Measurements from ENCODE around the gene ZFYVE27. TPM values are rescaled to one million over a fixed set of nuclear protein-coding genes. Genes with fewer than 3 reads are reported as not detected.

The ZFYVE27 gene
- total RNA-seq, 4 donors from 2014 or later, result 61.1 to 121 (median 89.3) TPM

DNA sequence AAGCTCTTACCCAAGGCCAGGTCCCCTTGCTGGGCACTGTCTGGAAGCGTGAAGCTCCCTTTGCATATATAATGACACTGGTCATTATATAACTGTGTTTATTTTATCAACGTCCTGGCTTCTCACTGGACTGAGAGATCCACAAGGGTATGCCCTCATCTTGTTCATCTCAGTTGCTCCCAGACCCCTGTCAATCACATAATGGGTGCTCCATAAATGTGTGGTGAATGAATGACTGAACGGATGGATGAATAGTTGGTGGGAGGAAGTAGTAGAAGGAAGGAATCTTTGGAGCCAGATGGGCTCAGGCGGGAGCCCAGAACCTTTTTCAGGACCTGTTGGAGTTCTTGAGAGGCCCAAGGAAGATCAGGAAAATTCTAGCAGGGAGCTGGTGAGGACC is 42.6 kb downstream of the ZFYVE27 start:
- peaks cover 0 to 12% (median 2%) of the 10 kb centered on the region in 4 donors for H3K4me1 ChIP-seq
- H3K4me3 ChIP-seq, result no peak overlapping the region
- no peak overlapping the region for H3K27ac ChIP-seq
- no peak for DNase-seq
- H3K27me3 ChIP-seq, result no peaks in the 10 kb centered on the region
- no peaks in the 10 kb centered on the region for H3K9me3 ChIP-seq
- no peak for TF ChIP-seq POLR2A (IDR thresholded peaks at IDR 0.05)
- TF ChIP-seq, protein P1, sequence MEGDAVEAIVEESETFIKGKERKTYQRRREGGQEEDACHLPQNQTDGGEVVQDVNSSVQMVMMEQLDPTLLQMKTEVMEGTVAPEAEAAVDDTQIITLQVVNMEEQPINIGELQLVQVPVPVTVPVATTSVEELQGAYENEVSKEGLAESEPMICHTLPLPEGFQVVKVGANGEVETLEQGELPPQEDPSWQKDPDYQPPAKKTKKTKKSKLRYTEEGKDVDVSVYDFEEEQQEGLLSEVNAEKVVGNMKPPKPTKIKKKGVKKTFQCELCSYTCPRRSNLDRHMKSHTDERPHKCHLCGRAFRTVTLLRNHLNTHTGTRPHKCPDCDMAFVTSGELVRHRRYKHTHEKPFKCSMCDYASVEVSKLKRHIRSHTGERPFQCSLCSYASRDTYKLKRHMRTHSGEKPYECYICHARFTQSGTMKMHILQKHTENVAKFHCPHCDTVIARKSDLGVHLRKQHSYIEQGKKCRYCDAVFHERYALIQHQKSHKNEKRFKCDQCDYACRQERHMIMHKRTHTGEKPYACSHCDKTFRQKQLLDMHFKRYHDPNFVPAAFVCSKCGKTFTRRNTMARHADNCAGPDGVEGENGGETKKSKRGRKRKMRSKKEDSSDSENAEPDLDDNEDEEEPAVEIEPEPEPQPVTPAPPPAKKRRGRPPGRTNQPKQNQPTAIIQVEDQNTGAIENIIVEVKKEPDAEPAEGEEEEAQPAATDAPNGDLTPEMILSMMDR (IDR thresholded peaks at IDR 0.05), result no peak
- no peaks in the 10 kb centered on the region for H3K36me3 ChIP-seq

DNA sequence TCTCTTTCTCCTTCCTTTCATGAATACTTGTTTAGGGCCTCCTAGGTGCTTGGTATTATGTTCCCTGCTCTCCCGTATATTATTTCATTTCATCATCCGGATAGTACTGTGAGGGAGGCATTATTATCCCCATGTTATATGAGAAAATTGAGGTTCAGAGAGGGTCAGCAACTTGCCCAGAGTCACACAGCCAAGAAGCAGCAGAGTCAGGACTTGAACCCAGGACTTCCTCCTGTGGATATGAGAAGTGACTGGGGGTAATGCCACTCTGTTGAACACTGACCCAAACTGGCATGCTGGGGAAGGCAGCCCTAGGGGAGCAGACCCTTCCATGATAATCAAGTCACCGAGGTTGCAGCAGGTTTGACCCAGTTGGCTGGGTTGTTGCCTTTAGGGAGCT is 43.0 kb downstream of the ZFYVE27 start:
- no peaks in the 10 kb centered on the region for H3K36me3 ChIP-seq
- H3K4me3 ChIP-seq, result no peak overlapping the region
- H3K27me3 ChIP-seq, result no peaks in the 10 kb centered on the region
- peaks cover 0 to 12% (median 2%) of the 10 kb centered on the region in 4 donors for H3K4me1 ChIP-seq
- TF ChIP-seq POLR2A (IDR thresholded peaks at IDR 0.05), result no peak
- TF ChIP-seq, protein P1 (IDR thresholded peaks at IDR 0.05), result no peak
- DNase-seq, result no peak
- H3K9me3 ChIP-seq, result no peaks in the 10 kb centered on the region
- no peak overlapping the region for H3K27ac ChIP-seq

DNA sequence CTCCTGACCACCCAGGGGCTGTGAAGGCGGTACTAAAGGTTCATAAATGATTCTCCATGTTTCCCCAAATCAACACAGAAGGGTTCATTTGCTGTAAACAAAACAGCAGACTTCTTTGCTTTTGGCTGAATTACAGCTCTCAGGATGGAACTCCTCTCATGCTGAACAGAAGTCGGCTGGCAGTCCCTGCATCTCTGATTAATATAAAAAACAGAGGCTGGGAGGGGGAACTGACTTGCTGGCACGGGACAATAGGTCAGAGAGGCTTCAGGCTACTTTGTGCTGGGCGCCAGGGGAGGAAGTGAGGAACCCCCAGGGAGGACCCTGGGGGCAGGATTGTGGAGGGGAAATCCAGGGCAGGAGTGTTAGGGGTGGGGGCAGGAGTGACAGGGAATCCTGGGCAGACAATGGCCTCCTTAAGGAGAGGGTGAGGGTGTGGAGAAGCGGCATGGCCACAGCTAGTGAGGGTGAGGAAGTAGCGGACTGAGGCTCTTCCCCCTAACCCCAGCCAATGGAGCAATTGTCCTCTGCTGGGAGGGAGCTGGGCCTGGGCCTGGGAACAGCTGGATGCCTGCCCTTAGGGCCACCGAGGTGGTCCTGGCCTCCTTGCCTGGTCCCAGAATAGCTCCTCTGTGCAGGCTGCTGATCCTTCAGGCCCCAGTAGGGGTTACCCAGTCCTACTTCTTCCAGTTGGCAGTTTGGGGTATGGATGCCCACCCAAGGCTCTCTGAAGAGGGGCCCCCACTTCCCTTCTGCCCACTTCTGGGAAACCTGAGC is 44.1 kb downstream of the ZFYVE27 start:
- H3K4me1 ChIP-seq, result peaks cover 0 to 12% (median 2%) of the 10 kb centered on the region in 4 donors
- DNase-seq, result no peak
- H3K36me3 ChIP-seq, result no peaks in the 10 kb centered on the region
- H3K27me3 ChIP-seq, result no peaks in the 10 kb centered on the region
- H3K4me3 ChIP-seq, result no peak overlapping the region
- no peak overlapping the region for H3K27ac ChIP-seq
- no peaks in the 10 kb centered on the region for H3K9me3 ChIP-seq
- TF ChIP-seq POLR2A (IDR thresholded peaks at IDR 0.05), result no peak
- TF ChIP-seq, protein P1 (IDR thresholded peaks at IDR 0.05), result no peak

DNA sequence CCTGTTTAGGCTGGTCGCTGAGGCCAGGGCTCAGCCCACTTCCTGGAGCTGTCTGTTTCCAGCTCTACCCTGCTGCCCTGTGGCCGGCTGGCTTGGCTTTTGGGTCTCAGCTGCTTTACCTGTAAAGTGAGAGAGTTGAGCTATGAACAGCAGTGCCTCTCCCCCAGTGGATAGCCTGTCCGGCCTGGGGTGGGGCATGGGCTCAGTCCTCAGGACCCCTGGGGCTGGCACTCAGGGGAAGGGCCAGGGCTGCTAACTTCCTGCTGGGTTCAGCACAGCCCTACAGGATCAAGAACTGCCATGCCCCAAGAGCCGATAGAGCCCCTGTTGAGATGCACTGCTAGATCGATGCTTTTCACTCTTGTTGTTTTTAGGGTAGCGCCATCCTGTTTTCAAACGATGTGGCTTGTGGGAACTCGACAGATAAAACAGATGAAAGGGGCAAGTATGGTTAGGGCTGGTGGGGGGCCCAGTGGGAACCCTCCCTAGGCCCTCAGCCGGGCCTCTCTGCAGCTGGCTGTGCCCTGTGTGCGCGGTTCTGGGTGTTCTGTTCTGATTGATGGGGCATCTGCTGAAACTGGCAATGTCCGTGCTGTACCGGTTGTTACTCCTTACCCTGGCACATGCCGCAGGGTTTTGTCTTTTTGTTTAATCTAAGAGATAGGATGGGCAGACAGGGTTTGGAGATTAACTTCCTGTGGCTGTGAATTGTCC is 44.8 kb downstream of the ZFYVE27 start:
- Histone ChIP-seq H3K27me3 (no peaks in the 10 kb centered on the region), H3K9me3 (no peaks in the 10 kb centered on the region), H3K4me3 (no peak overlapping the region), H3K36me3 (no peaks in the 10 kb centered on the region), H3K4me1 (peaks cover 0 to 12% (median 2%) of the 10 kb centered on the region in 4 donors), H3K27ac (no peak overlapping the region)
- TF ChIP-seq POLR2A (IDR thresholded peaks at IDR 0.05), result no peak
- TF ChIP-seq, protein P1 (IDR thresholded peaks at IDR 0.05), result no peak
- DNase-seq, result no peak

DNA sequence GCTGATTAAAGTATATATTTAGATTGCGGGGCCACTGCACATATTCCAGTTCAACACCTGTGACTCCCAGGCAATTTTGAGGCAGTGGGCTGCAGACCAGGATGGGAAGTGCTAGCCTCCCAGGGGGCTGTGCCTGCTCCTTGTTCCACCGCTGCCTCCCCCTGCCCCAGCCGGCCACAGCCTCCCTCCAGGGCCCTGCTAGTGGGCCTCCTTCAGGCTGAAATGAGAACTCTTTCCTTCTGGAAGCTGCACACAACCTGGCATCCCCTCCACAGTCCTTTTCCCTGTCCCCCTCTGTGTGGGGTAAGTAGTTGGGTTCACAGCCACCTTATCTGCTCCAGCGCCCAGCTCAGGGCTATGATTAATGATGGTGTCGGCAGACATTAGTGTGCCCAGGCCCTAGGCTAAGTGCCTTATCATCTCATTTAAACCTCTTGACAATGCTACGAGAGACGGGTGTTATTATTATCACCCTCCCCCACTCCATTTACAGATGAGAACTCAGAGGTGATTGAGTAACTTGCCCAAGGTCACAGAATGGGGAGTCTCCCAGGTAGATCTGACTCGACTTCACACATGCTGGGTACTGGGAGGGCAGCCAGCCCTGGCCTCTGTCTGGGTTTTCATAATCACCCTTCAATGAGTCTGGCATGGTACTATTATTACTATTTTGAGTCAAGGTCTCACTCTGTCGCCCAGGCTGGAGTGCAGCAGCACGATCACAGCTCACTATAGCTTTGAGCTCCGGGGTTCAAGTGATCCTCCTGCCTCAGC is 45.7 kb downstream of the ZFYVE27 start:
- TF ChIP-seq, protein P1 (IDR thresholded peaks at IDR 0.05), result no peak
- TF ChIP-seq POLR2A (IDR thresholded peaks at IDR 0.05), result no peak
- Histone ChIP-seq H3K4me3 (no peak overlapping the region), H3K27ac (no peak overlapping the region), H3K36me3 (no peaks in the 10 kb centered on the region), H3K9me3 (no peaks in the 10 kb centered on the region), H3K4me1 (peaks cover 0 to 12% (median 2%) of the 10 kb centered on the region in 4 donors), H3K27me3 (no peaks in the 10 kb centered on the region)
- no peak for DNase-seq

Data from Peyer's patch (tissue), 4 donors.